NK-92 (cell line): ENCODE measurements around the gene CINP.
A peak's percentile ranks its signal among the peaks of the same experiment; 100 is the strongest.

Source experiments
- DNase-seq: peaks from one replicate; lab custom pipeline; 2025; ENCODE audit not compliant: unreplicated experiment; lab: John Stamatoyannopoulos, UW

The CINP gene

GRCh38 chr14:102362545-102363181 lies at the start of gene CINP, which contains the start of gene TECPR2:
Gene CINP (minus strand): TSS chr14:102362890. CDS start chr14:102362851, 39 bp downstream.
Gene TECPR2 (plus strand): TSS chr14:102362941. CDS start chr14:102376722, 13,781 bp downstream.
- peak; percentile 65 for DNase-seq

DNA sequence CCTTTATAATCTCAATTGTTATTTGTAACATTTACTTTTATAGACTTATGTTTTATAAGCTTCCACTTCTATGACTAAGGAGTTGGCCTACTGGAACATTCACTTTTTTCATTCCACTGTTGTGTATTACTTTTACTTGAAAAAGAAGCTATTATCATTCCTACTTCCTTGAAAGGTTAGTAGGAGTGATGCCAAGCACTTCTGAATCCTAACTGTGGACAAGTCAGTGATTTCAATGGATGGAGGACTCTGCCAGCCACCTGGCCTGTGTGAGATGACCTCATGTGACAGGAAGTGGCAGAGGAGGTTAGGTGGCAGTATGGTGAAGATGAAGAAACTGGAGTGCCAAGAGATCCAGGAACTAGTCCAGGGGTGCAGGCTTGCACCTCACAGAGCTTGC lies 46.0 kb upstream of the CINP start:
- DNase-seq = no peak

GRCh38 chr14:102407258-102407657 lies 44.6 kb upstream of the CINP start:
- no peak for DNase-seq

DNA sequence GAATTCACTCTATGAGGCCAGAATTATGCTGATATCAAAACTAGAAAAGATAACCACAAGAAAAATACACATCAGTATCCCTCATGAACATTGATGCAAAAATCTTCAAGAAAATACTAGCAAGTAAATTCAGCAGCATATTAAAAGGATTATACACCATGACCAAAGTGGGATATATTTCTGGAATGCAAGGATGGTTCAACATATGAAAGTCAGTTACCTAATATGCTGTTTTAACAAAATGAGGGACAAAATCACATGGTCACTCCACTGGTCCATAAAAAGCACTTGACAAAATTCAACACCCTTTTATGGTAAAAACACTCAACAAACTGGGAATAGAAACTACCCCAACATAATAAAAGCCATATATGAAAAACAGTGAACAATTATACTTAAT lies 40.3 kb upstream of the CINP start:
- no peak for DNase-seq

DNA sequence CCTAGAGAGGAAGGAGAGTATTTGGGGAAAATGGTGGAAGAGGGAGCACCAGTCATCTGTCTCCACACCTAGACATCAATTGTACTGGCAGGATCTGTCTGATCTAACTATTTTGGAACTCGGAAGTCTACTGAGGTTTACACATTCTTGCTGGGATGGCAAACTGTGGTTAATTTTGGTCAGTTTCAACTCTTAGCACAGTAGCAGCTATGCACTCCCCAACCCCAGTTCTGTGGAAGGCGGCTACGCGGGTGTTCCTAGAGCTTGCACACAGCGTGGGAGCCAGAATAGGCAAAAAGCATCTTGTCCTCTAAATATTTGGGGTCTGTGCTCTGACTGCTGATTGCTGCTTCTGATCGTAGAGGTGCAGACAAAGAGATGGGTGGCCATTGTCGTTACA lies 33.8 kb upstream of the CINP start:
- DNase-seq = no peak

GRCh38 chr14:102394717-102395375 lies 32.2 kb upstream of the CINP start:
- no peak for DNase-seq

DNA sequence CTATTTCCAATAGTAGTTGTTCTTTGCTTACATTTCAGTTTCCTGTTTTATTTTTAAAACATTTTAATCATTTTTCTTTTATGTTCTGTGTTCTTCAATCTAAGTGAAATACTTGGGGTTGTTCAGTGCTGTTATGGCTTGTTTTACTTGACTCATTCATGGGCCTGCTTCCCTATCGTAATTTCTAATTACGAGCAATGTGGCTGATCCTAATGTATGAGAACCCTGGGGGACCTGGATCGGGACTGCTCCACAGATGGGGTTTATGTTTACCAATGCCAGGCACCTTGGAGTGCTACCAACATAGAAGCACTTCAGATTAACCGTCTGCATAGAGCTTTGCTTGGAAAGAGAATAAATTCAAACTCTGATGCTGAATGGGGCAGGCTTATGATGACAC lies 29.8 kb upstream of the CINP start:
- DNase-seq = no peak

- no peak for DNase-seq
These were observed 27.6 kb upstream of the CINP start for GRCh38 chr14:102390064-102390855.

DNA sequence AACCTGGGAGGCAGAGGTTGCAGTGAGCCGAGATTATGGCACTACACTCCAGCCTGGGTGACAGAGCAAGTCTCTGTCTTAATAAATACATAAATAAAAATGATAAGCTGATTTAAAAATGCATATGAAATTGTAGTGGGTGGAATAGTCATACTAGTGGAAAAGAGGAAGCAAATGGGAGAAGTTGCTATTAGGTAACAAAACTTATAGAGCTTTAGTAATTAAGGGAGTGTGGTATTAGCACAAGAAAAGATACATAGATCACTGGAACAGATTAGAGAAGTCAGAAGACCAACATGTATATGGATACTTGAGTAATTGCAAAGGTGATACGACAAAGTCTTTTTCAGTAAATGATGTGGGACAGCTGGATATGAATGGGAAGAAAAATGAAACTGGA lies 26.6 kb upstream of the CINP start:
- no peak for DNase-seq

GRCh38 chr14:102387086-102387485 lies 24.4 kb upstream of the CINP start:
- no peak for DNase-seq

DNA sequence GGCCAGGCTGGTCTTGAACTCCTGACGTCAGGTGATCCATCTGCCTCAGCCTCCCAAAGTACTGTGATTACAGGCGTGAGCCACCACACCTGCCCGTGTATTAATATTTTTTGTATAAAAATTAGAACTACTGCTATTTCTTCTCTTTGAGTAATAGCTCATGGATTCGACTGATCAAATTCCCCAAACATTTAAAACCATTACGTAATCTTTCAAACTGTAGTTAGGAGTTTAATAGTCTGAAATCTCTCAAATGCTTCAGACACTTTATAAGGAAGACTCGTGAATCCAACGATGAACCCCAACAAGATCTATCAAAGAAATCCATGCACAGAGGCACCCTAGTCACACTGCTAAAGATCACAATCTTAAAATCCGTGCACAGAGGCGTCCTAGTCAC lies 16.1 kb upstream of the CINP start:
- DNase-seq = no peak

DNA sequence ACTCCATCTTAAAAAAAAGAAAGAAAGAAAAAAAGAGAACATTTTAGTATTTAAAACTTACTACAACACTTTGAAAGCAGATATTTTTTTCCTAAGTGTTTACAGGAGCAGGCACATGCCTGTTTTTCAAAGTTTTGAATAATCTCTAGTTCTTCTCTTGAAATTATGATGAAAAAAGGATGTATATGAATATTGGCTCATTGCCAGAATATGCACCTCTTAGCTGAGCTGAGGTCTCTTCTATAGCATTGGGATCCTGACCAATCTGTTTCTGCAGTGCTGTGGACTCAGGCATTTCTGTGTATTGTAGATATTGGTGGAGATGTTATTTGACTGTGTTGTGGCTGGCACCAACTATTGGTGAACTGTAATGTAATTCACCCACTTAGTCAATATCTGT lies 15.0 kb upstream of the CINP start:
- DNase-seq = no peak

DNA sequence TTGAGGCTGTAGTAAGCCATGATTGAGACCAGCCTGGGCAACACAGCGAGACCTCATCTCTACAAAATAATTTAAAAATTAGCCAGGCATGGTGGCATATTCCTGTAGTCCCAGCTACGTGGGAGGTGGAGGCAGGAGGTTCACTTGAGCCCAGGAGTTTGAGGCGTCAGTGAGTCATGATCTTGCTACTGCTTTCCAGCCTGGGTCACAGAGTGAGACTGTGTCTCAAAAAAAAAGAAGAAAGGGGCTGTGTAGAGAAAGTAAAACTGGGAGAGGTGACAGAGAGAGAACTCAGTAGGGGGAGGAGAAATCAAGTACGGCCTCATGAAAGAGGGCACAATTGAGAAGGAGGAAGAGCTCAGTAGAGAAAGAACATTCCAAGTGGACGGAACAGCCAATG lies 12.4 kb upstream of the CINP start:
- DNase-seq = no peak

GRCh38 chr14:102374264-102374663 lies 11.6 kb upstream of the CINP start:
- DNase-seq = no peak

- DNase-seq = no peak
These were observed 10.4 kb upstream of the CINP start for GRCh38 chr14:102373110-102373509.

- no peak for DNase-seq
These were observed 8.7 kb upstream of the CINP start for GRCh38 chr14:102371361-102371760.

- DNase-seq = no peak
These were observed 7.7 kb upstream of the CINP start for GRCh38 chr14:102370305-102370809.

- DNase-seq = no peak
These were observed 673 bp upstream of the CINP start for GRCh38 chr14:102363182-102363943.

- DNase-seq = no peak
These were observed 606 bp downstream of the CINP start for GRCh38 chr14:102362084-102362483.

- DNase-seq = no peak
These were observed 2.3 kb downstream of the CINP start for GRCh38 chr14:102360388-102360787.

- no peak for DNase-seq
These were observed 3.3 kb downstream of the CINP start for GRCh38 chr14:102359341-102359740.
